HL-60 (cell line): ENCODE data around the gene NT5E.

ENCODE experiments used
- DNase-seq, 2 experiments: peaks; one replicate each; pipeline ENCODE4 v3.0.0-alpha.2; 2010 to 2020; ENCODE audit warnings: low read depth in 1 of 2, low spot score in 1 of 2
- H3K27ac ChIP-seq: fragments of 250-450 bp; sonication (Bioruptor Pico); replicated peaks from 2 replicates; pipeline ENCODE4 v1.5.1; 2020; ENCODE audit warnings: mild to moderate bottlenecking, moderate library complexity
- H3K27me3 ChIP-seq: fragments of 250-450 bp; sonication (Bioruptor Pico); 2 replicates; pipeline ENCODE4 v1.5.1; 2021; ENCODE audit warnings: mild to moderate bottlenecking, moderate library complexity; ENCODE audit not compliant: insufficient read depth, poor library complexity, severe bottlenecking
- H3K4me3 ChIP-seq: replicated peaks from 2 replicates; pipeline ENCODE4 v1.5.1; 2011; ENCODE audit warnings: mild to moderate bottlenecking, control low read depth, low read length; ENCODE audit not compliant: insufficient read depth
- GABPA ChIP-seq: IDR thresholded peaks from 2 replicates; pipeline ENCODE4 v1.6.1; 2012; ENCODE audit warnings: low read depth
- POLR2AphosphoS5 ChIP-seq: IDR thresholded peaks from 2 replicates; pipeline ENCODE4 v1.6.1; 2012; ENCODE audit warnings: low read depth
- SPI1 ChIP-seq: IDR thresholded peaks from 2 replicates; pipeline ENCODE4 v1.6.1; 2012; ENCODE audit warnings: low read depth, mild to moderate bottlenecking, borderline replicate concordance
- TF ChIP-seq, protein P1 (sequence below): IDR thresholded peaks from 2 replicates; pipeline ENCODE4 v1.6.1; 2012; ENCODE audit warnings: low read depth; ENCODE audit not compliant: insufficient replicate concordance
- TF ChIP-seq, protein P2 (sequence below): IDR thresholded peaks from one replicate; pipeline ENCODE4 v1.5.1; 2011; ENCODE audit warnings: low read length, control low read depth, inconsistent platforms; ENCODE audit not compliant: insufficient read depth

The NT5E gene

GRCh38 chr6:85465762-85466161 is 15.9 kb downstream of the NT5E start:
- H3K27me3 ChIP-seq: no peaks in the 10 kb centered on the region
- no peak overlapping the region for H3K27ac ChIP-seq
- TF ChIP-seq, protein P1, sequence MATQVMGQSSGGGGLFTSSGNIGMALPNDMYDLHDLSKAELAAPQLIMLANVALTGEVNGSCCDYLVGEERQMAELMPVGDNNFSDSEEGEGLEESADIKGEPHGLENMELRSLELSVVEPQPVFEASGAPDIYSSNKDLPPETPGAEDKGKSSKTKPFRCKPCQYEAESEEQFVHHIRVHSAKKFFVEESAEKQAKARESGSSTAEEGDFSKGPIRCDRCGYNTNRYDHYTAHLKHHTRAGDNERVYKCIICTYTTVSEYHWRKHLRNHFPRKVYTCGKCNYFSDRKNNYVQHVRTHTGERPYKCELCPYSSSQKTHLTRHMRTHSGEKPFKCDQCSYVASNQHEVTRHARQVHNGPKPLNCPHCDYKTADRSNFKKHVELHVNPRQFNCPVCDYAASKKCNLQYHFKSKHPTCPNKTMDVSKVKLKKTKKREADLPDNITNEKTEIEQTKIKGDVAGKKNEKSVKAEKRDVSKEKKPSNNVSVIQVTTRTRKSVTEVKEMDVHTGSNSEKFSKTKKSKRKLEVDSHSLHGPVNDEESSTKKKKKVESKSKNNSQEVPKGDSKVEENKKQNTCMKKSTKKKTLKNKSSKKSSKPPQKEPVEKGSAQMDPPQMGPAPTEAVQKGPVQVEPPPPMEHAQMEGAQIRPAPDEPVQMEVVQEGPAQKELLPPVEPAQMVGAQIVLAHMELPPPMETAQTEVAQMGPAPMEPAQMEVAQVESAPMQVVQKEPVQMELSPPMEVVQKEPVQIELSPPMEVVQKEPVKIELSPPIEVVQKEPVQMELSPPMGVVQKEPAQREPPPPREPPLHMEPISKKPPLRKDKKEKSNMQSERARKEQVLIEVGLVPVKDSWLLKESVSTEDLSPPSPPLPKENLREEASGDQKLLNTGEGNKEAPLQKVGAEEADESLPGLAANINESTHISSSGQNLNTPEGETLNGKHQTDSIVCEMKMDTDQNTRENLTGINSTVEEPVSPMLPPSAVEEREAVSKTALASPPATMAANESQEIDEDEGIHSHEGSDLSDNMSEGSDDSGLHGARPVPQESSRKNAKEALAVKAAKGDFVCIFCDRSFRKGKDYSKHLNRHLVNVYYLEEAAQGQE: no peak
- TF ChIP-seq, protein P2, sequence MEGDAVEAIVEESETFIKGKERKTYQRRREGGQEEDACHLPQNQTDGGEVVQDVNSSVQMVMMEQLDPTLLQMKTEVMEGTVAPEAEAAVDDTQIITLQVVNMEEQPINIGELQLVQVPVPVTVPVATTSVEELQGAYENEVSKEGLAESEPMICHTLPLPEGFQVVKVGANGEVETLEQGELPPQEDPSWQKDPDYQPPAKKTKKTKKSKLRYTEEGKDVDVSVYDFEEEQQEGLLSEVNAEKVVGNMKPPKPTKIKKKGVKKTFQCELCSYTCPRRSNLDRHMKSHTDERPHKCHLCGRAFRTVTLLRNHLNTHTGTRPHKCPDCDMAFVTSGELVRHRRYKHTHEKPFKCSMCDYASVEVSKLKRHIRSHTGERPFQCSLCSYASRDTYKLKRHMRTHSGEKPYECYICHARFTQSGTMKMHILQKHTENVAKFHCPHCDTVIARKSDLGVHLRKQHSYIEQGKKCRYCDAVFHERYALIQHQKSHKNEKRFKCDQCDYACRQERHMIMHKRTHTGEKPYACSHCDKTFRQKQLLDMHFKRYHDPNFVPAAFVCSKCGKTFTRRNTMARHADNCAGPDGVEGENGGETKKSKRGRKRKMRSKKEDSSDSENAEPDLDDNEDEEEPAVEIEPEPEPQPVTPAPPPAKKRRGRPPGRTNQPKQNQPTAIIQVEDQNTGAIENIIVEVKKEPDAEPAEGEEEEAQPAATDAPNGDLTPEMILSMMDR: no peak
- TF ChIP-seq SPI1 (no peak), GABPA (no peak), POLR2AphosphoS5 (no peak)
- no peak overlapping the region for H3K4me3 ChIP-seq
- no peak for DNase-seq

- TF ChIP-seq POLR2AphosphoS5: no peak
- no peak for TF ChIP-seq GABPA
- TF ChIP-seq SPI1: no peak
- no peak overlapping the region for H3K27ac ChIP-seq
Measured at GRCh38 chr6:85468326-85468725, 18.4 kb downstream of the NT5E start.

GRCh38 chr6:85469276-85470022 is 19.6 kb downstream of the NT5E start:
- Histone ChIP-seq H3K4me3 (no peak overlapping the region), H3K27me3 (no peaks in the 10 kb centered on the region), H3K27ac (no peak overlapping the region)
- no peak for DNase-seq
- TF ChIP-seq POLR2AphosphoS5: no peak
- TF ChIP-seq SPI1: no peak
- no peak for TF ChIP-seq GABPA
- TF ChIP-seq, protein P2: no peak
- TF ChIP-seq, protein P1: no peak

More at GRCh38 chr6:85468326-85468725, 18.4 kb downstream of the NT5E start:
- no peak for DNase-seq
- H3K4me3 ChIP-seq: no peak overlapping the region
- no peaks in the 10 kb centered on the region for H3K27me3 ChIP-seq

DNA sequence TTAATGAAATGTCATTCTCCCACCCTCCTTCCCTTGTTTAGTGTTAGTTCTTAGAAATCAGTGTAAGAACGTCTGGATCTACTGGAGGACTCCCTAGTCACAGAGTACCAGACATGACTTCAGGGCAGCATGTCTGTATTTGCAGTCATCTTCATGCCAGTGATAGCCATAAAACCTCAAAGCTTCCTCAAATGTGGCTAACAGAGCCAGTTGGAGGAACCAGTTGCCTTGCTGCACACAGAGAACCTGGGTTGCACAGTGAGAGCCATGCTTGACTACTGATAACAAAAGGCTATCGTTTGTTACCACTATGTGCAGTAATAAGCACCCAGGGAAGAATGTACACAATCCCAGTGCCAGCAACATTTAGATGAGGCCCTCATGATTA is 20.1 kb downstream of the NT5E start:
- H3K27ac ChIP-seq: no peak overlapping the region

More for the DNA sequence above, 20.1 kb downstream of the NT5E start:
- H3K27me3 ChIP-seq: no peaks in the 10 kb centered on the region
- H3K4me3 ChIP-seq: no peak overlapping the region
- TF ChIP-seq GABPA: no peak
- TF ChIP-seq, protein P2: no peak
- no peak for TF ChIP-seq SPI1
- TF ChIP-seq, protein P1: no peak
- TF ChIP-seq POLR2AphosphoS5: no peak
- DNase-seq: peak in 1 of 2 experiments; percentile 43
